Body of pancreas (tissue), 4 donors: ENCODE measurements around the gene LBX1.

Experiments
- POLR2A ChIP-seq, 3 donors: fragments of 450-650 bp; IDR thresholded peaks; one replicate each; pipeline ENCODE4 v1.6.1; 2016; ENCODE audit warnings: antibody characterized with exemption in 3 of 3, mild to moderate bottlenecking in 2 of 3
- TF ChIP-seq, protein P1 (sequence below), 7 experiments: fragments of 450-650 bp in 4 of 7; fragments of 200-600 bp in 3 of 7; sonication (generic) in 3 of 7; IDR thresholded peaks; one replicate each; pipeline ENCODE4 v1.5.1; 2016 to 2019; ENCODE audit warnings: antibody characterized with exemption in 7 of 7

DNA sequence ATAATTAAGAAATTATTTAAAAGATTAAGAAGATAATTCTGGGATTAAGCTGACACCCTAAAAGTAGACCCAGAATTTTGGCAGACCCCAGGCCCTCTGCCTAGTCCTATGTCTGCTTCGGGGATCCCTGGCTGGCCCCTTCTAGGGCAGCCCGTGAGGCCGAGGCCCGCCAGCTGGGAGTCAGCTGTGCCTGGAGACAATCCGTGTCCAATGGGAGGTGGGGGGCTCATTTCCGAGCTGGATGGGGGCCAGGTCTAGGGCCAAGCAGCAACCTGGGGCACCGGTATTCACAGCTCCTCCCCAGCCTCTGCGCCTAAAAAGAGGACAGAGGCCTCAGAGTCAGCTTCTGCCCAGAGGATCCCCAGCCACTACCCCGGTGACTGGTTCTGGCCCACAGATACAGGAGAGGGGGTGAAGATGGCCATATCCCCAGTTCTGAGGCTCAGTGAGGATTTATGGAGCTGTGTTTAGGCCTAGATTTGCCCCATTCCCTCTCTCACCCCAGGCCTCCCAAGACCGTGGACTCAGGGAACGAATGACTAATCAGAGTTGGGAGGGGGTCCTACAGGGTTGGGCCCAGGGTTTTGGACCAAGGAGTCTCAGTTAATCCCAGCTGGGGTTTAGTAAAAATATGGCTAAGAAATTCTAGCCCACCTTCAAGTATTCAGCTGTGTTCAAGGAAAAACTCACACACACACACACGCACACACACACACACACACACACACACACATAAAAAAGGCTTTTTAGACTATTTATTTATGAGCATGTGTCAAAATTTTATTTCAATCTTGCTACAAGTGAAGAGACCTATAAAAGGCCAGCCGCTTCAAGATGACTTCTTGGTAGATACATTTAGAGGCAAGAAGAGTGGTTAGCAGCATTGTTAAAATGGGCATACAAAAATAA is 37.4 kb upstream of the LBX1 start:
- TF ChIP-seq, protein P1, sequence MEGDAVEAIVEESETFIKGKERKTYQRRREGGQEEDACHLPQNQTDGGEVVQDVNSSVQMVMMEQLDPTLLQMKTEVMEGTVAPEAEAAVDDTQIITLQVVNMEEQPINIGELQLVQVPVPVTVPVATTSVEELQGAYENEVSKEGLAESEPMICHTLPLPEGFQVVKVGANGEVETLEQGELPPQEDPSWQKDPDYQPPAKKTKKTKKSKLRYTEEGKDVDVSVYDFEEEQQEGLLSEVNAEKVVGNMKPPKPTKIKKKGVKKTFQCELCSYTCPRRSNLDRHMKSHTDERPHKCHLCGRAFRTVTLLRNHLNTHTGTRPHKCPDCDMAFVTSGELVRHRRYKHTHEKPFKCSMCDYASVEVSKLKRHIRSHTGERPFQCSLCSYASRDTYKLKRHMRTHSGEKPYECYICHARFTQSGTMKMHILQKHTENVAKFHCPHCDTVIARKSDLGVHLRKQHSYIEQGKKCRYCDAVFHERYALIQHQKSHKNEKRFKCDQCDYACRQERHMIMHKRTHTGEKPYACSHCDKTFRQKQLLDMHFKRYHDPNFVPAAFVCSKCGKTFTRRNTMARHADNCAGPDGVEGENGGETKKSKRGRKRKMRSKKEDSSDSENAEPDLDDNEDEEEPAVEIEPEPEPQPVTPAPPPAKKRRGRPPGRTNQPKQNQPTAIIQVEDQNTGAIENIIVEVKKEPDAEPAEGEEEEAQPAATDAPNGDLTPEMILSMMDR (IDR thresholded peaks at IDR 0.05) = no peak
- TF ChIP-seq POLR2A (IDR thresholded peaks at IDR 0.05) = no peak
